HG03045 (cell line): Measurements from ENCODE around the gene COPS9.

Experiments
- ATAC-seq: cut with Tn5 transposase; IDR thresholded peaks from one replicate; pipeline ENCODE4 v1.9.1; 2021; ENCODE audit warnings: mild to moderate bottlenecking, moderate library complexity; ENCODE audit not compliant: unreplicated experiment

COPS9 gene

DNA sequence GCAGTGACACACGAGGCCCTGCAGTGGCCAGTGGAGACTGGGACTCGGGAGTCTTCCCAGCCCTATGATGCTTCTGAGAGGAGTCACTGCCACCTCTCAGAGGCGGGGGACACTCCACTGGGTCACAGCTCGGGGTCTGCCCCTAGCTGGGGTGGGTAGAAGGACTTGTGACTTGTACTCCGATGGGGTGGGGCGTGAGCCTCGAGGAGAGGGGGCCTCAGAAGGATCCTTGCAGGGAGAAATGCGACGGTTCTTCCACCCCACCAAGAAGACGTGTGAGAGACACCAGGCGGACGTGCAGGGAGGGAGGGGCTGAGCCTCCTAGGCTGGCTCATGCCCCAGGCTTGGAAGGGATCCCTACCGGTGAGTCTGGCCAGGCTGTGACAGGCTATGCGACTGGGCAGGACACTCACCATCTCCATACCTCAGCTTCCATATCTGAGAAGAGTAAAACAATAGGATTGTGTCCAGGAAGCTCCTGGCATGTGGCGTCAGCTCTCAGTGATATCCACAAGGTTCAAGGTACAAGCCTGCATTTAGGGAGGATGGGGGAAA is 15.4 kb upstream of the COPS9 start:
- no peak for ATAC-seq

DNA sequence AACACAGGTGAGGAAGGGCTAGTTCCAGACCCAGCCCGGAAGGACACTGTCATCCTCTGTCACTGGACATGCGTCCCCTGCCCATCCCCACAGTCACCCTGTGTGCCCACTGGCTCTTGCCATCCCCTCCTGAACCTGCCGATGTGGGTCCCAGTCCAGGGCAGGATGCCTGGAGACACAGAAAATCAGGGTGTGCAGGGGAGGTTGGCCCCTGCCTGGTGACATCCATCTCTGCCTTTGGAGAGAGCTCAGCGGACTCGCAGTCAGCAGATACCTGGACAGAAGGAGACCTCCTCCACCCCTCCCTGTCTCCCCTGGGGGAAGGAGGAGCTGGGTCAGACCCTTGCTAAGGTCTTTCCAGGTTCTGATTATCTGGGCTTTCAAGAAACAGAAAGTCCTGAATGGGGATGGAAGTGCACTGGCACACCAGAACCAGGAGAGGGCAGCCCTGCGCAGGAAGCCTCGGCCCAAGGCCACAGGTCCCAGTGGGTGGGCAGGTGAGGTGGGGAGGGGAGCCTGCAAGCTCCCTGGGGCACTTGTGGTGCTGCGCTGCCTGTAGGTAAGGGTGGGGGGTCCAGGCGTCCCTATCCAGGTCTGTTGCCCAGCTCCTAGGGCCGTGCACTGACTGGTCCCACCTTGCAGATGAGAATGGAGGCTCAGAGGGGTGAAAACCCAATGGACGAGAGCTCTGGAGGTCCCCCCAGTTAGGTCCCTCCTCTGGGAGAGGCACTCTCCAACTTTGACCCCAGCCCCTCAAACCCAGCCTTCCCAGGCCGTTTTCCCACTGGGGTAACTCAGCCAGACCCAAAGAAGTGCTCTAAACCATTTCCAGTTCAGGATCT is 14.1 kb upstream of the COPS9 start:
- no peak for ATAC-seq

DNA sequence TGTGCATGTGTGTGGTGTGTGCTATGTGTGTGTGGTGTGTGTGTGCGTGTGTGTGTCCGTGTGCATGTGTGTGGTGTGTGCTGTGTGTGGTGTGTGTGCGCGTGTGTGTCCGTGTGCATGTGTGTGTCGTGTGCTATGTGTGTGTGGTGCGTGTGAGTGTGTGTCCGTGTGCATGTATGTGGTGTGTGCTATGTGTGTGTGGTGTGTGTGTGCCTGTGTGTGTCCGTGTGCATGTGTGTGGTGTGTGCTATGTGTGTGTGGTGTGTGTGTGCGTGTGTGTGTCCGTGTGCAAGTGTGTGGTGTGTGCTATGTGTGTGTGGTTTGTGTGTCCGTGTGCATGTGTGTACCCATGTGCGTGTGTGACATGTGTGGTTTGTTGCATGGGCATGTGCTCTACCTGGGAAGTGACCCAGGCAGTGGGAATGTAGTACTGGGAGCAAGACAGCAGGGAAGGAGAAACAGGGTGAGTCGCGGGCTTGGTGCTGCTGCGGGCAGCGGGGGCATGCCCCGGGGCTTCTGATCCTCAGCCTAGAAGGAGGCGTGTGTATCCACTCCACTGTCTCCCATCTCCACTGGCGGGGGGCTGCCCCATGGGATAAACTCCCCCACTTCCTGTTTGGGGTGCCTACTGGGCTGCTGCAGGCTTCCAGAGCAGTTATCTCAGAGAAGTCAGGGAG is 11.9 kb upstream of the COPS9 start:
- ATAC-seq: no peak

DNA sequence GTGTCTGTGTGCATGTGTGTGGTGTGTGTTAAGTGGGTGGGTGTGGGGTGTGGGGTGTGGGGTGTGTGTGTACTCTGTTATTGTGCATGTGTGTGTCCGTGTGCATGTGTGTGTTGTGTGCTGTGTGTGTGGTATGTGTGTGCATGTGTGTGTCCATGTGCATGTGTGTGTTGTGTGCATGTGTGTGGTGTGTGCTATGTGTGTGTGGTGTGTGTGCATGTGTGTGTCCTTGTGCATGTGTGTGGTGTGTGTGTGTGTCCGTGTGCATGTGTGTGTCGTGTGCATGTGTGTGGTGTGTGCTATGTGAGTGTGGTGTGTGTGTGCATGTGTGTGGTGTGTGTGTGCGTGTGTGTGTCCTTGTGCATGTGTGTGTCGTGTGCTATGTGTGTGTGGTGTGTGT is 11.3 kb upstream of the COPS9 start:
- ATAC-seq: no peak

DNA sequence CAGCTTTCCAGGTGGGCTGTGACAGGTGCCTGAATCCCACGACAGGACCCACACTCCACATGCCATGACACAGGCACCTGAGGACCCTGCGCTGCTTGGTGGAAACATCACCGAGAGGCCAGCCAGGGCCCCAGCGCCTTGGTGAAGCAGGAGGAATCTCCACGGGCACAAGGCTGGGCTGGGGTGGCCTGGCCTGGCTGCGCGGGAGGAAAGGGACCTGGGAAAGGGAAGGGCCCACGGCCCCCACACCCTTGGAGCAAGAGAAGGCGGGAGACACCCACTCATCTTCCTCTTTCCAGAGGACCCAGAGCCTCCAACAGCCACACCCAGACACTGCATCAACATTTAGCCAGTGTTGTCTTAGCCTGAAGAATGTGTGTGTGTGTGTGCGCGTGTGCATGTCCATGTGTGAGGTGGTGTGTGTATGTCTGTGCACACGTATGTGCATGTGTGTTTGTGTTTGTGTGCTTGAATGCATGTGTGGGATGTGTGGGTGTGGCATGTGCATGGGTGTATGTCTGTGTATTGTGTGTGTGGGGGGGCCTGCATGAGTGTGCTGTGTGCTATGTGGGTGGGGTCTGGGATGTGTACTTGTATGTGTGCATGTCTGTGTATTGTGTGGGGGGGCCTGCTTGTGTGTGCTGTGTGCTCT is 10.6 kb upstream of the COPS9 start:
- no peak for ATAC-seq

DNA sequence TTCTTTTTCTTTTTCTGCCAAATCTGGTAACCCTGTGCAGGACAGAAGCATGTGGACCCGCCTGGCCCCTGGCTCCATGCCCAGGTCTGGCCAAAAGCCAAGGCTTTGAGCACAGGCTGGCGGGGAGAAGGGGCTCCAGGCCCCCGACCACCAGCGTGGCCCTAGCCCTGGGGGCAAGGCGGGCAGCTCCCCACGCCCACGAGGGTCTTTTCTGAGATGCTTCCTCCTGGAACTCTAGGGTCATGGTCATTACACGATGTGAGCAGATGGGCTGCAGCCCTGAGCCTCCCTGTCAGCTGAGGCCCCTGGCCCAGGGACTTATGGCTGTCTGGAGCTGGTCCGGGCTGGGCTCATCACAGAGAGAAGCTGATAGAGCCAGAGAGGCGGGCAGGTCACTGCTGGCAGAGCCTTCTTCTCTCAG is 10.0 kb upstream of the COPS9 start:
- no peak for ATAC-seq

DNA sequence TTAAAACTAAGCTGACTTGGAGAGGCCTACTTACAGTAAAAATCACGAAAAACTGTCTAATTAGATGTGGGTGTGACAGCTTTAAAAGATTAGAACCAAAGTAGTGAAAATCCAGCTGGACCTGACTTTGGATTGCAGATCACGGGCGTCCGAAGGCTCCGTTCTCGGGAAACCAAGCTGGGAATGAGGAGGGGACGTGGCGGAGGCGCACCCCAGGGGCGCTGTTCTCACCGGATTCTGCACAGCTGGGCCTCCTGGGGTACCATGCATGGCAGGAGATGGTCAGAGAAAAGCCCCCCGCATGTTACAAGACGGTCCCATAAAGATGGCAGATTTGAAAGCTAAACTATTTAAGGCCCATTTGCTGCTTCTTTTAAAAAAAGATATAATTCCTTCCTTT is 9.4 kb upstream of the COPS9 start:
- ATAC-seq: no peak

DNA sequence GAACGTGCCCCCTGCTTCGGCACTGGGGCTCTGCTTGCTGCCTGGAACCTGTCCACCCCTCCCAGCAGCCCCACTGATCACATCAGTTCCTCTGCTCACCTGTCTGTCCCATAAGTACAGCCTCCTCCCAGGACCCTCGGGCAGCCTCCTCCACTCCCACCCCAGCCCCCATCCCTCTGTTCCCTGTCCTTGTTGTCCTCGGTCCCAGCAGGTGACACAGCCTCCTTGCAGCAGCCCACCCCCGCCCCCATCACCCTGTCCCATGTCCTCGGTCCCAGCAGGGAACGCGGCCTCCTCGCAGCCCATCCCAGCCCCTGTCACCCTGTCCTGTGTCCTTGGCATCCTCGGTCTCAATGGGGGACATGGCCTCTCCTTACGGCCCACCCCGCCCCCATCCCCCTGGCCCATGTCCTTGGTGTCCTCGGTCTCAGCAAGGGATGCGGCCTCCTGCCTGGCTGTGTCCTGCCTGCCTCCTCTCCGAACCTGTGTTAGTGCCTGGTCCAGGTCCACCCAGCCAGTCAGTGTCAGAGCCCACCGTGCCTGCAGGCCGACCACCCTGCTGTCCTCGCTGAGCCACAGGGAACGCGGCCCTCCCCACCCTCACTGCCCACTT is 8.7 kb upstream of the COPS9 start:
- no peak for ATAC-seq

DNA sequence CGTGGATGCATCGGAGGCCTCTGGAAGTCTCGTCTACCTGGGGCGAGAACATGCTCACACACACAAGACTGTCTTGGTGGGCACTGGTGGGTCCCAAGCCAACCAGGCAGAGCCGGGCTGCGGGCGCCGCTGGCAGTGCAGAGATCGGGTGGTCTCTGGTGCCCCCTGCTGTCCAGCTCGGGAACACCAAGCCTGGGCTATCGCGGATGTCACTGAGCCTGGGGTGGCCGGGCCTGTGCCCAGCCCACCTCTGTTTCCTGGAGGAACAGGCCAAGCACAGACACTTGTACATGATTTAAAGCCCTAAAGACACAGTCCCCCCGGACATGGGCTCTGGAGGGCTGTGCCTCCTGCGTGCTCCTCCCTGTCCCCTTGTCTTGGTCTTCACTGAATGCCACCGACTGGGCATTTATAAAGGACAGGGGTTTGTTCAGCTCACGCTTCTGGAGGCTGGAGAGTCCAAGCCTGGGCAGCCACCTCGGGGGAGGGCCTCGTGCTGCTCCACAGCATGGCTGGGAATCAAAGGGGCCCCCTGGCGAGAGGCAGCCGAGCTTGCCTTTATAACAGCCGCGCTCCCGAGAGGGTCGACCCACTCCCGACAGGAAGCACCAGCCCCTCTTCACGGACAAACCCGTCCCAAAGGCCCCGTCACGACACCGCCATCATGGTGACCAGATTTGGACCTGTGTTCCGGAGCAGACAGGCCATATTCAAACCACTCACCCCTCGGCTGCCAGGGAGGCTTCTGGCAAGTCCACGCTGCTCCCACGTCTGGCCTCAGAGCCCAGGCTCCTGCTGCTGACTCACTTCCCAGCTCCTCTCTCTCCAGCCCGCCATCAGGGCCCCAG is 7.9 kb upstream of the COPS9 start:
- ATAC-seq: no peak

DNA sequence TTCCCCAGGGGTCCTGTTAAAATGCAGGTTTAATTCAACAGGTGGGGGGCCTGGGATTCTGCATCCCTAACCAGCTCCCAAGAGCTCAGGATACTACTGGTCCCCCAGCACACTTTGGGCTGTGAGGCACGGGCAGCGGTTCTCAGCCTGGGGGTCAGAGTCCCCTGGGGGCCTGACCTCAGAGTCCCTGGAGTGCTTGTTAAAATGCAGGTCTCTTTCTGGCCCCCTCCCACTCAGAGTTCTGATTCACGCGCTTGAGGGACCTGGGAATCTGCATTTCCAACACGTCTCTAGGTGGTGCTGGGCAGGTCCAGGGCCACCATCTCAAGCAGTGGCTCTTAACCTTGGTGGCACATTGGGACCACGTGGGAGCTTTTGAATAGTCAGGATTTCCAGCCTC is 7.2 kb upstream of the COPS9 start:
- no peak for ATAC-seq

DNA sequence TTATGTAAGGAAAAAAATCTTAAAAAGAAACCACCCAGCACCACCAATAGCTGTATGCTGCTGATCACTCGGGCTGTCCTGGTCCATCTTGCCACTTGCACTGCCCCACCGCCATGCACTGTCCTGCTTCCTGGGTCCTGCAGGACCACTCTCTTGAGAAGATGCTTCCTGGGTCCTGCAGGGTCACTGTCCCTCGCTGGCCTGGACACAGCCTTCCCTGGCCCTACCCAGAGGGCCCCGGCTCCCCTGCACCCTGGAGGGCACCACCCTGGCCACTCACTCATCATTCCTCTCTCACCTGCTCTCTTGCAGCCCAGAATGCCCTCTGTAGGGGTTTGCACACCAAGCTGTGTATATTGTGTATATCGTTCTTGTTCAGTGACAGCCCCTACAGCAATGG is 6.8 kb upstream of the COPS9 start:
- no peak for ATAC-seq

DNA sequence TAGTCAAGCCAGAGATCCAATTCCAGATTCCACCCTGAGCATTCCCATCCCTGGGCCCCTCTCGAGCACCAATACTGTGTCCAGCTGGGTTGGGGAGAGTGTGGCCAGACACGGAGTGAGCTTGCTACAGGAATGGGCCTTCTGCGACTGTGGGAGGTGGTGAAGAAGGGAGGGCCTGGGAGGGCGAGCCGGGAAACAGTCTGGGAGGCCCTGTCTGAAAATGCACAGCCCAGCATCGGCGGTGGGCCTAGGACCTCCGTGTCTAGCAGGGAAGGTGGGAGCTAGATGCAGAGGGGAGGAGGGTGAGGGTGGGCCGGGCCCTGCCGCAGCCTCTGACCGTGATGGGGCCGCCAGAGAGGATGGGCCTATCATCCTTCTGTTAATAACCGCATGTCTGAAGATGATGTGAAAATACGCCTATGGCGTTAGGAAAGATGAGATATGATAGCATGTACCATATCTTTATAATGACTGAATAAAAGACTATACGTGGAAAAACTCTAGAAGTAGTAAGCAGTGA is 6.2 kb upstream of the COPS9 start:
- no peak for ATAC-seq

DNA sequence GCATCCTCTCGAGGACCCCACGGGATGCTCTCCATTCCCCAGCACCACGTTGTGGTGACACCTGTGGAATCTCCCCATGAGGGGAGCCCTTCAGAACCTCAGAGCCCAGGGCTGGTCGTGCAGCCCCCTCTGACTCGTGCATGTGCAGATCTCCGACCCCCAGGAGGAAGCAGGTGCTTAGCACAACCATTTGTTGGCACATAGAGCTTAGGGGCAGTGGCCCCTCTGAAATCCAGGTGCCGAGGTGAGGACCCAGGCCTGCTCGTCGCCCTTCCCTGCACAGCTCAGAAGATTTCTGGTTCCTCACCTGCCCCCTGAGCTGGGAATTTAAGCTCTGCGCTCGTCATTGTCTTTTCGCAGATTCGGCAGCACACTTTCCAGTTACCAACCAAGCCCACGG is 5.6 kb upstream of the COPS9 start:
- no peak for ATAC-seq

DNA sequence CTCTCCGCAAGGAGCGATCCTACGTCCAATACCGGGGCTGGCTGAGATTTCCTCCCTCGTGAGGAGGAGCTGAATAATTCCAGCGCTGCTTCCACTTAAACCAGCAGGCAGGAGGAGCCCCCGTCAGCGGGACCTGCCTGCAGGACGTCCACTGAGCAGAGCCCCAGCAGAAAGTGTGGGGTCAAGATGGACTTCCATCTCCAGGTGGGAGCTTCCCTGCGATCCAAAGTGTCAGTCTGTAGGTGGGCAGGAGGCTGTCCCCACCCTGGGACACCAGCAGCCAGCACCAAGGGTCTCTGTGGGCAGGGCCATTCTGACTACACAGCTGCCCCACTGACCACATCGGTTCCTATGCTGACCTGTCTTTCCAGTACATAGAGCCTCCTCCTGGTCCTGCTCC is 4.8 kb upstream of the COPS9 start:
- ATAC-seq: no peak

DNA sequence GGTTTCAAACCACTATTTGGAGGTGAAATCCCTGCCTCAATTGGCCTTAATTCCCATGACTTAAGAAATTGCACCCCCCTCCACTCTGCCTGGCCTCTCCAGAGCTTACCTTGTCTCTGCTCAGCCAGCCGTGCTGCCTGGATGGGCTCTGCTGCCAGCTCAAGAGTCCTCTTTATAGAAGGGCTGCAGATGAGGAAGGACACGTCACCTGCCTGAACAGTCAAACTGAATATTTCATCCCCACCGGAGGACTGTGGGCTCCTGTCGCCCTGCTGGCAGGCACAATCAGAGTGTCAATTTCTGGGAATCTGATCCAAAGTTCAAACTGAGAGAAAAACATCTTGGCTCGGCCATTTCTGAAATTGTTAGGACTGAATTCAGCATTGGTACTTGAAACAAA is 4.4 kb upstream of the COPS9 start, which contains the start of gene OTOS:
Gene OTOS (minus strand): TSS at position 148 of the 400 bp plus-strand sequence. CDS start 332 bp downstream, outside the sequence.
- no peak for ATAC-seq

DNA sequence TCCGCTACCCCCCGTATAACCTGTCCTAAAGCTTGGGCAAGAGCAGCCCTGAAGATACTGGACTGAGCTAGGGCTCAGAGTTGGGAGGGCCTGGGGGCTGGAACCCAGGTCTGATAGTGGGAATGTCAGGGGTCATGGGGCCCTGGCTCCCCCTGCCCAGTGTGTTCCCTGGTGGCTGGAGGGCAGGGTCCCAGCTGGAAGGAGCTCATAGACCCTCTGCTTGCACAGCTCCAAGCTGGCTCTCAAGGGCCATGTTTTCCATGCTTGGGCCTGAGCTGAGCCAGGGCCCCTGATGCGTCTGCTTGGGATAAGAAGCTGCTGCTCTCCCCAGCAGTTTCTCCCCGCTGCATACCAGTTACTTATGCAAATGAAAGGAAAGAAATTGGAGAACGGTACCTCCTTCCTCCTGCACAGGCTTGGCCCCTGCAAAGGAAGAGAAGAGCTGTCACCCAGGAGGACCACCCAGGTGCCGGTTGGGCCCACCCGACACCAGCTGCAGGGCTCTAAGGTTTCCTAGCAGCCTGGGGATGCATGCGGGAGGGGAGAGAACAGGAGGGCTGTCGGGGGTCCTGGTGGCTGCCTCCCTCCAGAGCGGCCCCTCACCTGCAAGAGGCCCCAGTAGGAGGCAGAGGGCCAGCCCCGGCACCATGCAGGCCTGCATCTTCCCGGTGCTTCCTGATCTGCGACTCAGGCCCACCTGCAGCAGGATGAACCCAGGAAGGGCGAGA is 3.7 kb upstream of the COPS9 start:
- no peak for ATAC-seq

DNA sequence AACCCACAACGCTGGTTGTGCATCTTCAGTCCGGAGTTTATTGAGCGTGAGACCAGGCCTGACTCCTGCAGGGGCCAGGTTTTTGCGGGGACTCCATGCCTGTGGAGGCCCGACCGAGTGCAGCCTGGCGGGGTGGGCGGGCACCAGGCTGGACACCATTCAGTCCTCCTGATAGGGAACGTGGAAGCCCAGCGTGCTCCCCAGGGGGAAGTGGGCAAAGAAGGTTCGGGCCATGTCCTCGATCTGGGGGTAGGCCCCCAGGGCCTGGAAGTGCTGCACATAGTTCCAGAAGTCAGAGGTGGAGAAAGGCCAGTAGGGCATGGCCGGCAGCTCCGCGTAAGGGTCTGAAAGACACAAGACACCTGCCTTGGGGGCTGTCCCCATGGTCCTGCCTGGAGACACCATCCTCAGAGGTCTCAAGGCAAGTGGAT is 2.9 kb upstream of the COPS9 start:
- ATAC-seq: no peak

DNA sequence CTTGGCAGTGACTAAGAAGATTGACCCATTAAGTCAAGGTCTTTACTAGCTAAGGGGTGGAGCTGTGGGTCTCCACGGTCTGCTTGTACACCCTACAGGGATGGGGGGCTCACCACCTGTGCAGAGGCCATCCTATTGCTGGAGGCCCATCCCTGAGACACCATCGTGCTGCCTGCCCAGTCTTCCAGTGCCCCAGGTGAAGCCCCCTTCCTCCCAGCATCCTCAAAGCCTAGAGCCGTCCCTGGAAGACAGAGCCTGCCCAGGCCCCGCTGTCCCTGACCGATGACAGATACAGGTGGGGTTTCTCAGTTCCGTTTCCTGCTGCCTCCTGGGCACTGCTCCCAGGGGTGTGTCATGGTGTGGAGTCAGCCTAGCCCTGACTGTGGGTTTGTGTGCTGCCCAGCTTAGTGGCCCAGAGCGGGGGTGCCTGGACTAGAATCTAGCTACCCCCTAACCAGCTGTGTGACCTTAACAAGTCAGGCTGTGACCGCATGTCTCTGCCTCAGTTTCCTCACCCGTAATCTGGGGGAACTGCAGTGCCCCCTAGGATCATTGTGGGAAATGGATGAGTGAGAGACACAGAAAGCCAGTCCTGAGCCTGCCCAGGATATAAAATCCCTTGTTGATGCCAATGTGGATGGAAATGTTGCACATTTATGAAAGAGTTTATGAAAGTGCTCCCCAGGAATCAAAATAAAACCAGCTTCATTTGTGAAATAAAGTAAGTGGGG is 2.3 kb upstream of the COPS9 start:
- ATAC-seq: no peak
